Fibroblast of lung (primary cell): ENCODE results near the gene FXYD4. TPM values are rescaled to one million over a fixed set of nuclear protein-coding genes. Genes with fewer than 3 reads are reported as not detected.

Experiments
- DNase-seq, 2 donors: peaks; one replicate each; pipeline versions ENCODE4 v3.0.0 to v3.0.0-alpha.2; 2010; ENCODE audit warnings: low read depth in 2 of 2
- H2AFZ ChIP-seq: 2 replicates; pipeline ENCODE4 v1.5.1; 2012; ENCODE audit warnings: low read length, control low read depth, inconsistent platforms
- H3K27ac ChIP-seq: 2 replicates; pipeline ENCODE4 v1.5.1; 2011; ENCODE audit warnings: low read length, control low read depth; ENCODE audit not compliant: insufficient read depth
- H3K27me3 ChIP-seq: 2 replicates; pipeline ENCODE4 v1.5.1; 2011; ENCODE audit warnings: mild to moderate bottlenecking, low read length; ENCODE audit not compliant: control insufficient read depth, insufficient read depth
- H3K36me3 ChIP-seq: 2 replicates; pipeline ENCODE4 v1.5.1; 2011; ENCODE audit warnings: low read length; ENCODE audit not compliant: control insufficient read depth, insufficient read depth
- H3K4me1 ChIP-seq: 2 replicates; pipeline ENCODE4 v1.5.1; 2011; ENCODE audit warnings: low read length; ENCODE audit not compliant: control insufficient read depth, insufficient read depth; ENCODE audit errors: extremely low read depth
- H3K4me2 ChIP-seq: 2 replicates; pipeline ENCODE4 v1.5.1; 2011; ENCODE audit warnings: low read length, control low read depth; ENCODE audit not compliant: insufficient read depth; ENCODE audit errors: extremely low read depth
- H3K4me3 ChIP-seq, 4 experiments: fragments of 200-600 bp in 1 of 4; sonication (generic) in 1 of 4; replicated peaks in 1 of 4; 2 replicates each; pipeline ENCODE4 v1.5.1; 2011 to 2016; ENCODE audit warnings: low read length in 4 of 4, low read depth in 3 of 4, mild to moderate bottlenecking in 3 of 4, control low read depth in 2 of 4, inconsistent platforms in 1 of 4, mixed read lengths in 1 of 4; ENCODE audit not compliant: insufficient read depth in 1 of 4; ENCODE audit errors: control extremely low read depth in 1 of 4
- H3K79me2 ChIP-seq: 2 replicates; pipeline ENCODE4 v1.5.1; 2012; ENCODE audit warnings: mild to moderate bottlenecking, low read length, inconsistent platforms; ENCODE audit not compliant: control insufficient read depth, insufficient read depth
- H3K9ac ChIP-seq: 2 replicates; pipeline ENCODE4 v1.5.1; 2011; ENCODE audit warnings: mild to moderate bottlenecking, low read length, control low read depth; ENCODE audit not compliant: insufficient read depth
- H3K9me3 ChIP-seq: 2 replicates; pipeline ENCODE4 v1.5.1; 2012; ENCODE audit warnings: low read depth, low read length; ENCODE audit not compliant: control insufficient read depth, insufficient read depth
- H4K20me1 ChIP-seq: 2 replicates; pipeline ENCODE4 v1.5.1; 2011; ENCODE audit warnings: low read length; ENCODE audit not compliant: control insufficient read depth, insufficient read depth; ENCODE audit errors: extremely low read depth
- CTCF ChIP-seq, 2 donors: IDR thresholded peaks in 1 of 2; conservative IDR thresholded peaks in 1 of 2; 1 replicate in 1 of 2; 2 replicates in 1 of 2; pipeline ENCODE4 v1.5.1; 2011 to 2012; ENCODE audit warnings: low read length in 2 of 2, control low read depth in 1 of 2, inconsistent platforms in 1 of 2, low read depth in 1 of 2, mild to moderate bottlenecking in 1 of 2
- EZH2 ChIP-seq: IDR thresholded peaks from 2 replicates; pipeline ENCODE4 v1.5.1; 2012; ENCODE audit warnings: low read length, control low read depth, mild to moderate bottlenecking; ENCODE audit errors: missing control alignments
- polyA plus RNA-seq, 2 donors: library from polyadenylated mRNA; depleted of rRNA in 1 of 2; stranded (reverse) in 1 of 2; unstranded in 1 of 2; fragments of >200 nt; gene quantifications; 2 replicates each; pipeline ENCODE4 v1.2.1, GENCODE V29; 2011 to 2012; ENCODE audit warnings: missing spikeins in 1 of 2
- total RNA-seq: library from RNA; depleted of rRNA; stranded (reverse); fragments of >200 nt; gene quantifications from 2 replicates; pipeline ENCODE4 v1.2.1, GENCODE V29; 2014

FXYD4 gene
- total and polyA plus RNA-seq, 2 donors (not counting 1 experiment from before 2014, with no cell fraction given): not detected

- H3K4me1 ChIP-seq: no peaks in the 10 kb centered on the region
- H3K9me3 ChIP-seq: no peaks in the 10 kb centered on the region
- DNase-seq: no peak
- no peak overlapping the region for H3K9ac ChIP-seq
- H2AFZ ChIP-seq: no peak overlapping the region
- no peak overlapping the region for H3K27ac ChIP-seq
- no peaks in the 10 kb centered on the region for H4K20me1 ChIP-seq
- peaks cover 9% of the 10 kb centered on the region for H3K27me3 ChIP-seq
- no peak overlapping the region for H3K4me3 ChIP-seq
- no peak overlapping the region for H3K4me2 ChIP-seq
- no peaks in the 10 kb centered on the region for H3K36me3 ChIP-seq
- H3K79me2 ChIP-seq: no peaks in the 10 kb centered on the region
- TF ChIP-seq CTCF (conservative IDR thresholded peaks at IDR 0.05 in 1 of 2, IDR thresholded peaks at IDR 0.05 in 1 of 2; ENCODE audit: low read depth in 1 of 2, low read length in 2 of 2) (no peak), EZH2 (no peak)
Measured at GRCh38 chr10:43354330-43354635, 17.2 kb upstream of the FXYD4 start.

- H3K79me2 ChIP-seq: no peaks in the 10 kb centered on the region
- H3K4me1 ChIP-seq: no peaks in the 10 kb centered on the region
- no peak overlapping the region for H2AFZ ChIP-seq
Measured at GRCh38 chr10:43354879-43355380, 16.5 kb upstream of the FXYD4 start.

GRCh38 chr10:43355749-43356371 lies 15.6 kb upstream of the FXYD4 start:
- H3K4me2 ChIP-seq: no peak overlapping the region
- peak; percentile 26 to 67 for DNase-seq

More at GRCh38 chr10:43354879-43355380, 16.5 kb upstream of the FXYD4 start:
- H4K20me1 ChIP-seq: no peaks in the 10 kb centered on the region
- no peak overlapping the region for H3K4me2 ChIP-seq
- no peaks in the 10 kb centered on the region for H3K36me3 ChIP-seq
- peaks cover 9% of the 10 kb centered on the region for H3K27me3 ChIP-seq
- no peak for TF ChIP-seq CTCF (conservative IDR thresholded peaks at IDR 0.05 in 1 of 2, IDR thresholded peaks at IDR 0.05 in 1 of 2; ENCODE audit: low read depth in 1 of 2, low read length in 2 of 2)
- TF ChIP-seq EZH2: no peak
- no peak overlapping the region for H3K9ac ChIP-seq
- H3K4me3 ChIP-seq: no peak overlapping the region
- DNase-seq: no peak
- H3K9me3 ChIP-seq: no peaks in the 10 kb centered on the region
- H3K27ac ChIP-seq: no peak overlapping the region

More at GRCh38 chr10:43355749-43356371, 15.6 kb upstream of the FXYD4 start:
- Histone ChIP-seq H3K36me3 (no peaks in the 10 kb centered on the region), H3K27ac (no peak overlapping the region), H2AFZ (no peak overlapping the region), H4K20me1 (no peaks in the 10 kb centered on the region), H3K27me3 (no peaks in the 10 kb centered on the region), H3K79me2 (no peaks in the 10 kb centered on the region), H3K4me1 (no peaks in the 10 kb centered on the region), H3K9ac (no peak overlapping the region), H3K4me3 (no peak overlapping the region), H3K9me3 (no peaks in the 10 kb centered on the region)
- TF ChIP-seq EZH2 (no peak), CTCF (conservative IDR thresholded peaks at IDR 0.05 in 1 of 2, IDR thresholded peaks at IDR 0.05 in 1 of 2; ENCODE audit: low read depth in 1 of 2, low read length in 2 of 2) (no peak)
